GM12878 (cell line): Measurements from ENCODE around the gene CCDC177. TPM values are rescaled to one million over a fixed set of nuclear protein-coding genes. Genes with fewer than 3 reads are reported as not detected.

Experiments used
- BACH1 ChIP-seq: fragments of 450-650 bp; IDR thresholded peaks from 2 replicates; pipeline ENCODE4 v1.6.1; 2017; ENCODE audit warnings: mild to moderate bottlenecking, borderline replicate concordance
- BCL11A ChIP-seq: IDR thresholded peaks from 2 replicates; pipeline ENCODE4 v1.6.1; 2011; ENCODE audit warnings: low read depth, low read length
- CTCF ChIP-seq, 3 experiments: IDR thresholded peaks in 2 of 3; conservative IDR thresholded peaks in 1 of 3; 2 replicates each; pipeline ENCODE4 v1.5.1; 2011; ENCODE audit warnings: low read depth in 3 of 3, low read length in 3 of 3, mild to moderate bottlenecking in 3 of 3, control low read depth in 2 of 3, moderate library complexity in 2 of 3, inconsistent platforms in 1 of 3, mixed read lengths in 1 of 3; ENCODE audit not compliant: control insufficient read depth in 2 of 3, insufficient read depth in 1 of 3; ENCODE audit errors: extremely low read depth in 1 of 3
- FOS ChIP-seq: IDR thresholded peaks from 3 replicates; pipeline ENCODE4 v1.6.1; 2011; ENCODE audit warnings: borderline replicate concordance; ENCODE audit not compliant: insufficient read length; ENCODE audit errors: extremely low read depth
- HDAC2 ChIP-seq: fragments of 200-600 bp; sonication (generic); IDR thresholded peaks from 2 replicates; pipeline ENCODE4 v1.6.1; 2017
- HDAC6 ChIP-seq: fragments of 200-600 bp; sonication (generic); IDR thresholded peaks from one replicate; pipeline ENCODE4 v1.8.0; 2017; ENCODE audit warnings: antibody characterized with exemption; ENCODE audit not compliant: unreplicated experiment
- IKZF1 ChIP-seq: fragments of 450-650 bp; conservative IDR thresholded peaks from 2 replicates; pipeline ENCODE4 v1.6.1; 2017; ENCODE audit warnings: antibody characterized with exemption, mild to moderate bottlenecking
- IKZF2 ChIP-seq, 2 experiments: fragments of 450-650 bp; IDR thresholded peaks; 2 replicates each; pipeline ENCODE4 v1.6.1; 2017; ENCODE audit warnings: mild to moderate bottlenecking in 2 of 2, moderate library complexity in 2 of 2
- MEF2B ChIP-seq: fragments of 450-650 bp; IDR thresholded peaks from 2 replicates; pipeline ENCODE4 v1.6.1; 2018; ENCODE audit warnings: mild to moderate bottlenecking, moderate library complexity; ENCODE audit not compliant: partially characterized antibody, poor library complexity, severe bottlenecking
- MLLT1 ChIP-seq: fragments of 450-650 bp; IDR thresholded peaks from 2 replicates; pipeline ENCODE4 v1.6.1; 2016; ENCODE audit warnings: mild to moderate bottlenecking
- MYB ChIP-seq: fragments of 150-350 bp; IDR thresholded peaks from 2 replicates; pipeline ENCODE4 v1.6.1; 2014; ENCODE audit warnings: mild to moderate bottlenecking, low read depth, low read length, borderline replicate concordance
- PBX3 ChIP-seq: IDR thresholded peaks from 2 replicates; pipeline ENCODE4 v1.6.1; 2011; ENCODE audit warnings: mild to moderate bottlenecking, low read depth, low read length, moderate library complexity; ENCODE audit not compliant: insufficient replicate concordance
- POLR2AphosphoS2 ChIP-seq: IDR thresholded peaks from 2 replicates; pipeline ENCODE4 v1.6.1; 2011; ENCODE audit warnings: low read depth, mild to moderate bottlenecking, low read length, improper control_type of control experiment, moderate library complexity
- RELA ChIP-seq: fragments of 450-650 bp; IDR thresholded peaks from 2 replicates; pipeline ENCODE4 v1.8.0; 2014; ENCODE audit warnings: borderline replicate concordance; ENCODE audit not compliant: partially characterized antibody
- RUNX3 ChIP-seq: IDR thresholded peaks from 2 replicates; pipeline ENCODE4 v1.6.1; 2012; ENCODE audit warnings: low read length, inconsistent platforms
- SMARCA5 ChIP-seq: fragments of 450-650 bp; IDR thresholded peaks from 2 replicates; pipeline ENCODE4 v1.6.1; 2017; ENCODE audit warnings: mild to moderate bottlenecking
- SREBF2 ChIP-seq: IDR thresholded peaks from 2 replicates; pipeline ENCODE4 v1.6.1; 2012; ENCODE audit warnings: mild to moderate bottlenecking, low read length
- WRNIP1 ChIP-seq: IDR thresholded peaks from 2 replicates; pipeline ENCODE4 v1.6.1; 2011; ENCODE audit warnings: low read depth, low read length, improper control_type of control experiment, borderline replicate concordance
- YBX1 ChIP-seq: fragments of 450-650 bp; IDR thresholded peaks from 2 replicates; pipeline ENCODE4 v1.6.1; 2016; ENCODE audit warnings: antibody characterized with exemption
- ZBED1 ChIP-seq: IDR thresholded peaks from 2 replicates; pipeline ENCODE4 v1.6.1; 2016; ENCODE audit warnings: borderline replicate concordance
- ZBTB40 ChIP-seq: fragments of 450-650 bp; IDR thresholded peaks from 2 replicates; pipeline ENCODE4 v1.6.1; 2016; ENCODE audit warnings: mild to moderate bottlenecking, moderate library complexity, borderline replicate concordance
- ZSCAN29 ChIP-seq: fragments of 450-650 bp; IDR thresholded peaks from 2 replicates; pipeline ENCODE4 v1.6.1; 2017; ENCODE audit warnings: mild to moderate bottlenecking, moderate library complexity
- polyA plus RNA-seq, 11 experiments: library from polyadenylated mRNA; depleted of rRNA in 4 of 11; unstranded in 6 of 11; stranded (reverse) in 5 of 11; fragments of >200 nt; fragmentation: Nextera tagmentation in 4 of 11; fragmentation: Illumina TruSeq in 1 of 11; extraction: Ambion mirVana in 4 of 11; extraction: Trizol in 1 of 11; gene quantifications; 1 replicate in 1 of 11; 2 replicates in 10 of 11; pipeline versions ENCODE4 v1.2.1 to v1.2.3, GENCODE V29; 2011 to 2016; ENCODE audit warnings: inconsistent platforms in 2 of 11, missing spikeins in 2 of 11, low read depth in 1 of 11
- total RNA-seq, 4 experiments: library from RNA; depleted of rRNA in 3 of 4; stranded (reverse); fragments of >200 nt in 3 of 4; fragmentation: Illumina TruSeq in 1 of 4; extraction: Trizol in 1 of 4; gene quantifications; 2 replicates each; pipeline versions ENCODE4 v1.2.1 to v1.2.3, GENCODE V29; 2013 to 2021

Gene CCDC177
- total and polyA plus RNA-seq, 10 of the 15 experiments (the other 5 are each of a cell fraction or from before 2014, with no cell fraction given), result not detected

- peak; percentile 95 for TF ChIP-seq IKZF1
- peak; percentile 73; the same call in 1 of the 2 replicates for TF ChIP-seq BCL11A
- TF ChIP-seq ZSCAN29, result no peak
- TF ChIP-seq WRNIP1, result peak; percentile 73; the same call in 1 of the 2 replicates
- no peak for TF ChIP-seq YBX1
- peak; percentile 75; the same call in 1 of the 2 replicates for TF ChIP-seq BACH1
- TF ChIP-seq FOS, result no peak
- no peak for TF ChIP-seq SMARCA5
- no peak; the same call in 1 of the 2 replicates for TF ChIP-seq MLLT1
- peak; percentile 95 to 98 for TF ChIP-seq IKZF2 (IDR thresholded peaks at IDR 0.05)
- TF ChIP-seq CTCF (IDR thresholded peaks at IDR 0.05 in 2 of 3, conservative IDR thresholded peaks at IDR 0.05 in 1 of 3; ENCODE audit: control insufficient read depth in 2 of 3, extremely low read depth in 1 of 3, insufficient read depth in 1 of 3, low read depth in 3 of 3, low read length in 3 of 3), result no peak
- TF ChIP-seq RUNX3, result peak; percentile 78
- TF ChIP-seq ZBED1, result peak; percentile 73; the same call in 1 of the 2 replicates
- no peak for TF ChIP-seq PBX3
- TF ChIP-seq HDAC6, result no peak
- TF ChIP-seq SREBF2, result no peak
- TF ChIP-seq ZBTB40, result no peak
- no peak for TF ChIP-seq HDAC2
- TF ChIP-seq RELA, result no peak
- no peak for TF ChIP-seq MEF2B
- TF ChIP-seq POLR2AphosphoS2, result no peak; the same call in none of the 2 replicates
- no peak for TF ChIP-seq MYB
These were observed 41.1 kb upstream of the CCDC177 start (continued) for GRCh38 chr14:69615496-69616407.
